CD4-positive, alpha-beta T cell treated with Interleukin-15 for 4 hours (primary cell): ENCODE measurements around the gene SSU72.

Experiments used
- DNase-seq: peaks from one replicate; pipeline ENCODE4 v3.0.0-alpha.2; 2020; ENCODE audit warnings: low spot score

The SSU72 gene

DNA sequence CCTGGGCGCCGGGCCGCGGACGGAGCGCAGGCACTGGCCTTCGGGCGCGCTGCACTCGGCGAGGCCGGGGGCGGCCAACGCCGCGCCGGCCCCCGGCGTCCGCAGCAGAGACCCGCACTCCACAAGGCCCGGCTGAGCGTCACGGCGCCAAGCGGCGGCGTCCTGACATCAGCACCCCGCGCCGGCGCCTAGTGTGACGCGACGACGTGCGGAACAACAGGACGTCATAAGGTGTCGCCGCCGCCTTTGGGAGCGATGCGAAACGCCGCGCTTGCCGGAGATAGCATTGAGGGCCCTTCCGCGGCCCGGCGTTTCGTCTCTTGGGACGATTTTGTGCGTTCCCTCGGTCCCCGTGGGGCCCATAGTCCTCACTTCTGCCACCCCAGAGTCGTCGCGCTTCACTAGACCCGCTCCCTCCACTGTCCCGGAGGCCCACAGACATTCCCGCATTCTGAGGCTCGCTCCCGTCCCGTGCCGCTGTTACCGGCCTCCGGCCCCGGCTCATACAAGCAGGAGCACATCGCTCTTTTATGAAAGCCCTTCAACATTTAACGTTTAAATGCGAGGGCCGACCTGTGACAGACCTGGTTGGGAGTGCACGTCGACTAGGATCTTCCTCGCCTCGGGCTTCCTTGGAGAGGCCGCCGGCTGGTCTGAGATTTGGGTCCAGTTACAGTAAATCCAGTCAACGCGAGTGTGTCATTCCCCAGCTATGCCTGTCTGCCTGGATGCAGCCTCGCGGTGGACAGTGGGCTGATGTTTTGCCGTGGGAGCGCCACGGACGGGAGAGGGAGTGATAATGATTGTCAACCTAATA lies at the start of gene SSU72:
SSU72 (minus strand) TSS at position 143 of the 817 bp plus-strand sequence. CDS start 306 bp downstream, outside the sequence.
- peak; percentile 91 for DNase-seq

DNA sequence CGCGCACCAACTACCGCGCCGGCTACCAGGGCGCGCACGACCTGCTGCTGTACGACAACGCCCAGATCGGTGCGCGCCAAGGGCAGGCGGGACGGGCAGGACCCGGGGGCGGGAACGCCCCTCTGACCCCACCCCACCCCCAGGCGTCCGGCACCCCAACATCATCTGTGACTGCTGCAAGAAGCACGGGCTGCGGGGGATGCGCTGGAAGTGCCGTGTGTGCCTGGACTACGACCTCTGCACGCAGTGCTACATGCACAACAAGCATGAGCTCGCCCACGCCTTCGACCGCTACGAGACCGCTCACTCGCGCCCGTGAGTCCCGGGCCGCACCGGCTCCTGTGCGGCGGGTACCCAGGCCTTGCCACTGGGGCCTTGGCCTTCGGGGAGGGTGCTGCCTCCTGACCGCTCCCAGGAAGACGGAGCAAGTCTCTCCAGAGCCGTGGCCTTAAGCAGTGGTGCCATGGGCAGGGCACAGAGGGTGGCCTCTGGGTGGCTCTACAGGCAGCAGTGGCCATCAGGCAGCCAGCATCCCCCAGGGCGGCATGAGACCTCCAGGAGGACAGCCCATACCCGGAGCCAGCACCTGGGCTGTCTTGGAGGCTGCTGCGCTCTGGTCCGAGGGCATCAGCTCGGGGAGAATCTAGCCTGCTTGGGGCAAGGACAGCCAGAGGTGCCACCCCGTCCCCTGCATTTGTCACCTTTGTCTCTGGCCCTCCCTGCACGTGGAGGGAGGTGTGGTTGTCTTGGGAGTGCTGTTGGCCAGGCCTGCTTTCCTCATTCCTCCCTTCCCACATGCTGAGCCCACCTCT lies 49.2 kb upstream of the SSU72 start:
- DNase-seq = no peak

DNA sequence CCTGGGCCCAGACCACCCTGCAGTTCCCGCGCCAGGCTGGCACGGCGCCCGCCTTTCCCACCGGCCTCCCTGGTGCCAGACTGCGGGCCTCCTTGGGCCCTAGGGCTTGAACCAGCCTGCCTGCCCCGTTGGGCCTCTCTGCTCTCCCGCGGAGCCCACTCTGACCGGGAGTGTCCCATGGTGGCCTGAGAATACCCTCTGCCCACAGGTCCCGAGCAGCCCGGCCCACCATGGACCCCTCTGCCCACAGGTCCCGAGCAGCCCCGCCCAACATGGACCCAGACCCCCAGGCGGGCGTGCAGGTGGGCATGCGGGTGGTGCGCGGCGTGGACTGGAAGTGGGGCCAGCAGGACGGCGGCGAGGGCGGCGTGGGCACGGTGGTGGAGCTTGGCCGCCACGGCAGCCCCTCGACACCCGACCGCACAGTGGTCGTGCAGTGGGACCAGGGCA lies 48.5 kb upstream of the SSU72 start:
- no peak for DNase-seq

DNA sequence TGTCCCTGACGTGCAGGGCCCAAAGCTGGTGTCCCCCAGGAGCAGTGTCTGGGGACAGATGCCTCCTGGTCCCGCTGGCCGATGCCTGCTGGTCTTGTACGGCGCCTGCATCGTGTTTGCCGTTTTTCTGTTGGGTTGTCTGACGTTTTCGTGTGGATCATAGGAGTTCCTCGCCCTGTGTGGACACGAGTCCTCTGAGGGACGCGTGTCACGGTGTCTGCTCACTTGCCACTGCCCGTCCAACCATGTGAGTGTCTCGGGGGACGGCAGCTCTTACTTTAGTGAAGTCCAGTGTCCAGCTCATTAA lies 48.1 kb upstream of the SSU72 start:
- DNase-seq = no peak

DNA sequence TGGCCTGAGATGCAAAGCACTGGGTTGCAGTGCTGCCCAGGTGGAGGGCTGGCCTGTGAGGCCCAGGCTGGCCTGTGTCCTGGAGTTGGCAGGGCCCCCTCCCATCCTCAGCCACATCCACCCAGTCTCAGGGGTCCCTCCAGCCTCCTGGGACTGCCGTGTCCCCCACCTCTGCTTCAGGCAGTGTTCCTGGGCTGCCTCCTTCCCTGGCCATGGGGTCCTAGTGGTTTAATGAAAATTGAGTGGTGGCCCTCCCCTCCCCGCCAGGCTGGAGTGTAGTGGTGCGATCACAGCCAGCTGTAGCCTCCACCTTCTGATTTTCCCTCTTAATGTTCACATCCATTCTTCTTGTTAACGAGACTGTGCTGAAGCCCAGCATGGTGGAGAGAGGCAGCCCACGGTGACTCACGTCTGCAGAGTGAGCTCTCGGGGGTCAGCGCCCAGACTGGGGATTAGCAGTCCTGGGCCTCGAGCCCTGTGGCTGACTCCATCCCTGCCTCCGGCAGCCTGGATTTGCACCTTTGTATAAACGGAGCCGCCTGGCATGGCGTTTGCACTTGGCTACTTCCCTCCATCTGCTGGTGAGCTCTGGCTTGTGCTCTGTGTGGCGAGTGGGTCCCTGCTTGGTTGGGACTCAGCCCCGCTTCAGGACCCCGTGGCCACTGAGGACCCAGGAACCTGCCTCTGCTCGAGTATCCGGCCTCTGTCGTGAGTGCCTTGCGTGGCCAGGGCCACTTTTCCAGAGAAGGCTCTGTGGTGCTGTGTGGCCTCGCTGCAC lies 47.5 kb upstream of the SSU72 start:
- DNase-seq = no peak

DNA sequence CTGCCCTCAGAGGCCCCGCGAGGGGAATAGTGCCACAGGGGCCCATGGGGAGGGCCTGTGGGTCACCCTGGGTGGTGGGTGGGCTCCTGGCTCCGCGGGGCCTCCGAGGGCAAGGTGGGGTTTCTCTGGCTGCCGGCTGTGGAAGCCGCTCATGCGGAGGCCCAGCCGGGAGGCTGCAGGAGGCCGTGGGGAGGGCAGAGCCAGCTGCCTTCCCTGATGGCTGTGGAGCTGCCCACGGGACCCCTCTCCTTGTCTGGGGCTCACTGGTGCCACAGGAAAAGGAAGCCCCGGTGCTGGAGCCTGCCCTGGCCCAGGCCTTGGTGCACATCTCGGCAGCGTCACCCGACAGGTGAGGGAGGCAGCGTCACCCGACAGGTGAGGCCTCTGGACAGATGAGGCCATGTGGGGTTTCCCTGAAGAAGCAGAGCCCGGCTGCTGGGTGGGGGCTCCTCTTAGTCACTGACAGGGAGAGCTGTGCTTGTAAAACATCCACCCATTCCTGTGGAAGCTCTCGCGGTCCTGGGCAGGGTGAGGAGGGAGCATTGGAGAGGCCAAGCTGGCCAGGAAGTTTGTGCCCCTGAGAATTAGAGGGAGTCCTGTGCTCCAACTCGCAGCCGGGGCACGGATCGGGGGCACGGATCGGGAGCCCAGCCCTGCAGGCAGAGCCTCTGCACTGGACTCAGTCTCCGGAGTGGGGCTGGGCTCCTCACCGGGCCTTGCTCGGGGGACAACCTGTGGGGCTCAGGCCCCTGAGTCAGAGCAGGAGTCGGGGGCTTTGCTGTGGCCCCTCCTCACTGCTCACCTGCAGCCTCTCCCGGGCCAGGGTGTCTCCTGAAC lies 46.7 kb upstream of the SSU72 start:
- no peak for DNase-seq

DNA sequence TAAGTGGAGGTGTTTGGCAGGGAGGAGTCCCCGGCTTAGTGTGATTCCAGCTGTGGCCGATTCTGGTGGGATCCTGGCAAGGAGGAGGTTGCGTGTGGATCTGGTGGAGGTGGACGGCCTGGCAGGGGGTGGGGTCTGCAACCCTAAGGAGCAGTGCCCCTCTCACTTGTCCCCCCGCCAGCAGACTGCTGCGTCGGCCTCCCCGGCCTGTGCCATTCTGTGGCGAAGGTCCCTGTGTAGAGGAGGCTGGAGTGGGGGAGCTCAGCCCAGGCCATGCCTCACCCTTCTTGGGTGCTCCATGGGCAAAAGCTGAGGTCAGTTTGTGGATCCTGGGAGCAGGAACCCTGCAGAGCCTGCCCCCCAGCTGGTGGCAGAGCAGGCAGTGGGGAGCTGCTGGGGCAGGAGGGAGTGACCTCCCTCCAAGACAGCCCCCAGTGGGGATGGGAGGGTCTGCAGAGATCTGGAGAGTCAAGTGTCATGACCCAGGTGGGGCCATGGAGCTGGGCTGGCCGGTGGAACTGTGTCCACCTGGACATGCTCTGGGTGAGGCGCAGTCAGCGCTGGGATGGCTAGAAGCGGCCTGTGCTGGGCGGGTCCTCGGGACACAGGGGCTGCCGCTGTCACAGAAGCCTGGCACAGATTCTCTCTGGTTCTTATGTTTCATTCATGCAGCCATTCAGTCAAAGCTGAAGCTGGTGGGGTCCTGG lies 45.9 kb upstream of the SSU72 start:
- DNase-seq = no peak

DNA sequence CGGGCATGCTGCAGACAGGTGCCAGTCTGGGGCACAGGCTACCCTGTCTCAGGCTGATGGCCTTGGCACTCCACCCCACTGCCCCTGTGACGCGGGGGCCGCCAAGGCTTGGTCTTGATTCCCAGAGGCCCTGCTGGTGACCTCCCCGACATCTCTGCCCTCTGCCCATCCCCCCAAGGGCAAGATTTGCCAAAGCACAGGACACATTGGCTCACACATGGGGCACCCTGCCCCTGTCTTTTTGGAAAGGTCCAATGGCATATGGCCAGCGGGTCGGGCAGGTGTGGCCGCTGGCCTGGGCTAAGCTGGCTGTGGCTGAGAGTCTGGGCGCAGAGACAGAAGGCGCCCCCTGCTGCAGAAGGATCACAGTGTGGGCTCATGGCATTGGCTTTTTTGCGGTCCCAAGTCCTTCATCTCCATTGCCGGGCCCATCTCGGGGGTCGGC lies 45.3 kb upstream of the SSU72 start:
- DNase-seq = no peak

DNA sequence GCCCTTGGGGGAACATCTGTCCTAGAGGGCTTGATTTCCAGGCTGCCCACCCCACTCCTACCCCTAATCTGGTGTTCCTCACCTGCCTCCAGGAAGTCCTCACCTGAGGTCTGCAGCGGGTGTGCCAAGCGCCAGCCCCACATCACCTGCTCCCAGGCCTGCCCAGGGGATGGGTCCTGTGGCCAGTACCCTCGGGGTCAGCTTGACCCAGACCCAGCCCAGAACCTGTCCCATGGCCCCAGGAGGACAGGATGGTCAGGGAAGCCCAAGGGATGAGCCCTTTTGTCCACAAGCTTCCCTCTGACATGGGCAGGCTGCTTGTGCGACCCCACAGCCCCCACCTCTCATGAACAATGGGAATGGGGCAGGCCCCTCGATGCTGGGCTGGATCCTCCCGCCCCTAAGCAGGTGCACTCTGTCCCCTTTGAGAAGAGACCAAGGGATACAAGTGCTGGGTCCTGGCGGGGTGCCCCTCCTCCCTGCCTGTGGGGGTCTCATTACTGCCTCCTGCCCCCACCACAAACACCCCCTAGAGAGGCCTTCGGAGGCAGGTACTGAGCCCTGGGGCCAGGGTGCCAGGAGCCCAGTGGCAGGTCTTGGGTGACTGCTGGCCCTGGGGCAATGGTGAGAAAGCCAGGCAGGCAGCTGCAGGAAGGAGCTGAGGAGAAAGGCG lies 43.9 kb upstream of the SSU72 start:
- no peak for DNase-seq

DNA sequence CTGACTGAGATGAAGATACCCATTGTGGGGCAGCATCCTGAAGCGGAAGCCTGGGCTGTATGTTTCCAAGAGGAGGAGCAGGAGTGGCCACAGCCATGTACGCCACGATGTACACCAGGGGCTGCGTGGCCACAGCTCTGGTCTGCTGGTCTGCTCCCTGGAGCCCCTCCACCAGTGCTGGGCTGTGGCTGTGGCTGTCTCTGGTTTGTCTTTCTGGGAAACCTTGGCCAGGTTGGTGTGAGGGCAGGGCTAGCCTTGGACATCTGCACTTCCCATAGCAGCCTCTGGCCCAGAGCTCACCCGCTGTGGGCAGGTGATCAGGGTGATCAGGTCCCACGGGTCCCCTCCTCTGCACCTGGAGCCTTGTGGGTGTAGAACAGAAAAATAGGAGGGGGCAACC lies 43.3 kb upstream of the SSU72 start:
- DNase-seq = no peak

DNA sequence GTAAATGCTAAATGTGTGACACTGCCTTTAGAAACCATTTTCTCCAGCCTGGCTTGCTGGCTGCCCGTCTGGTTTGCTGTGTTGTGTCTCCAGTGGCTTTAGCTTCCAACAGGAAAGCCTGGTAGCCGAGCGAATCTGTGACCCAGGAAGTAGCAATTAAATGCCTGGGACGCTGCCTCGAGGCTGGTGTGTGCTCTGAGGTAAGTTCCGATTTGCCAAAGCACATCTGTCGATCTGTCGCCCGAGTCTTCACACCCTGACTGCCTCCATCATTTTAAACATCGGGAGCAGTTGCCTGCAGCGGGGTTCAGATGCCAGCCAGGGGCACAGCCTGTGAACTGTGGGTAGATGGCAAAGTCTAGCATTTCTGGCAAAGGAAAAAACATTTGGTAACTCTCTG lies 42.9 kb upstream of the SSU72 start:
- no peak for DNase-seq

DNA sequence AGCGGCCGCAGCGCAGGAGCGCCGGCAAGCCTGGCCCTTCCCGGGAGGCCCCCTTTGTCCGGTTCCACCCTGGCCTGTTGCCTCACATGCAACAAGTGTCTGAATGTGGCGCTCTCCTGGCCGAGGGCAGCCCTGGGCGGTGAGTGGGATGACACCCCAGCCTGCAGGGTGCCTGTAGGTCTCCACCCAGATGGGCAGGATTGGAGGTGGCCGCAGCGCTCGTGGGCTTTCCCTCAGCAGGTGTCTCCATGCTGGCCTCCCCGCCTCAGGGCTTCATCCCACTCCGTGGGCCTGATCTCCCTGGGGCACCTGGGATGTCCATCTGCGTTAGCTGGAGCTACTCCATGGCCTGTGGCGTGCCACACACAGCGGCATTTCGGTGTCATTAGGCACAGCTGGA lies 42.2 kb upstream of the SSU72 start:
- no peak for DNase-seq

DNA sequence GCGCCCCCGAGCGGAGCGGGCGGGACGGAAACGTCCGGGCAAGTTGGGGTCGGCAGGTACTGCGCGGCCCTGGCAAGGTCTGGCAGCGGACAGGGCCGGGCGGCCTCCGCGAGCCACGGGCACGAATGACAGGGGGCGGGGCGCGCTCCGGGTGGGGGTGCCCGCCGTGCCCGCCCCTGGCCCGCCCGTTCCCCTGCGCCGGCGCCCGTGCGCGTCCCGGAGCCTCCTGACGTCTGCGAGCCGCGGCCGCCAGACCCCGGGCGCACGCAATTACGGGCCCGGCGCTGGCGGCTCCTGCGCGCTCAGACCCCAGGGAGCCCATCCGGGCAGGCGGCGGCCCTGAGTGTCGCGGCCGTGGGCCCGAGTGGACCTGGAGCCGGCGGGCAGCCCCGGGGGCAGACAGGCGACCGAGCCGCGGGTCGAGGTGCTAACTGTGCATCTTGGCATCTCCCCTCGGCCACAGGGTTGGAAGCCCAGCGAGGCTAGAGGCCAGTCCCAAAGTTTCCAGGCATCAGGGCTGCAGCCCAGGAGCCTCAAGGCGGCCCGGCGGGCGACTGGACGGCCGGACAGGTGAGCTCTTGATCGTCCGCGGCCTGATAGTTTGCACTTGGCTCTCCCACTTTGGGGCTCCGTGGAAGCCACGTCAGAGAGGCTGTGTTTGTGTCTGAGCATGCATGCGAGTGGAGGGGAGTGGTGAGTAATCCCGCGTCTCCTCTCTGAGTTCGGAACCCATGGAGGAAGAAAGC lies 41.6 kb upstream of the SSU72 start:
- DNase-seq = no peak

DNA sequence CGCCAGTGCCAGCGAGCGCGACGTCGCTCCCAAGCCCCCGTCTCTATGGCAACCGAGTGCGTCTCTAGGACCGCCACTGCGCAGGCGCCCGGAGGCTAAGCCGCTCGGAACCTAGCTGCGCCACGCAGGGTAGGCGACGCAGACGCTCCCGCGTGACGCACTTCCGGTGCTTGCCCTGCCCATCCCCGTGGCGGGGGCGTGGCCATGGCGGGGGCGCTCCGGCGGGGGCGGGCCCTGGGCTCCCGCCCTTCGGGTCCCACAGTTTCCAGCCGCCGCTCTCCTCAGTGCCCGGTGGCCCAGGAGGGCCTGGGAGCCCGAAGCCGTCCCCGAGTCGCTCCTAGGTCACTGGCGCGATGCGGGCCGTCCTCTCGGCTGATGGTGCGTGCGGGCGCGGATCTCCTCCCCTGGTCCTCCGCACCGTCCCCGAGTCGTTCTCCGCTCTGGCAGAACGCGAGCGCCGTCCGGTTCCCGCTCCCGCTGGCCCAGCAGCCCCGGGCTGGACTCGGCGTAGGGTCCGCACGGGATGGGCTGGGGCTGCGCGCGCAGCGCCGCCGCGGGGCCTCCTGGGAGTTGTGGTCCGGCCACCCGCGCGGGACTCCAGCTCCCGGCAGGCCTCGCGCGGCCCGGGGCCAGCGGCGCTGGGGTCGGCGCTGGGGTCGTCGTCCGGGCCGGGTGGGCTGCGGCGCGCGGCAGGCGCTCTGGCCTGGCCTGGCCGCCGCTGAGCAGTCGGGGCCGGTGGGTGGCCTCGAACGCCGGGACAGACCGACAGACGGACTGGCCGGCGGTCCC lies 40.8 kb upstream of the SSU72 start, which contains the start of gene MIB2:
MIB2 (plus strand) TSS at position 245 of the 789 bp plus-strand sequence. CDS start 7,953 bp downstream, outside the sequence.
- DNase-seq = peak; percentile 98

DNA sequence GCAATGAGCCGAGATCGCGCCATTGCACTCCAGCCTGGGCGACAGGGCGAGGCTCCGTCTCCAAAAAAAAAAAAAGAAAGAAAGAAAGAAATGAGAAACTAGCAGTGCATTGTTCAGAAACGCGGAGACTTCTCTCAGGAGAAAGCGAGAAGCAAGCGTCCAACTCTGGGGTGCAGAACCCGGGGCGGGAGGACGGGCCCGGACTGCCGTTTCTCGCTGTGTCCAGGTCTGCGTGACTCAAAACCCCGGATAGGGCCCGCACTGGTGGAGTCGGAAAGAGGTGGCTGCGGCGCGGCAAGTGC lies 40.2 kb upstream of the SSU72 start:
- no peak for DNase-seq

DNA sequence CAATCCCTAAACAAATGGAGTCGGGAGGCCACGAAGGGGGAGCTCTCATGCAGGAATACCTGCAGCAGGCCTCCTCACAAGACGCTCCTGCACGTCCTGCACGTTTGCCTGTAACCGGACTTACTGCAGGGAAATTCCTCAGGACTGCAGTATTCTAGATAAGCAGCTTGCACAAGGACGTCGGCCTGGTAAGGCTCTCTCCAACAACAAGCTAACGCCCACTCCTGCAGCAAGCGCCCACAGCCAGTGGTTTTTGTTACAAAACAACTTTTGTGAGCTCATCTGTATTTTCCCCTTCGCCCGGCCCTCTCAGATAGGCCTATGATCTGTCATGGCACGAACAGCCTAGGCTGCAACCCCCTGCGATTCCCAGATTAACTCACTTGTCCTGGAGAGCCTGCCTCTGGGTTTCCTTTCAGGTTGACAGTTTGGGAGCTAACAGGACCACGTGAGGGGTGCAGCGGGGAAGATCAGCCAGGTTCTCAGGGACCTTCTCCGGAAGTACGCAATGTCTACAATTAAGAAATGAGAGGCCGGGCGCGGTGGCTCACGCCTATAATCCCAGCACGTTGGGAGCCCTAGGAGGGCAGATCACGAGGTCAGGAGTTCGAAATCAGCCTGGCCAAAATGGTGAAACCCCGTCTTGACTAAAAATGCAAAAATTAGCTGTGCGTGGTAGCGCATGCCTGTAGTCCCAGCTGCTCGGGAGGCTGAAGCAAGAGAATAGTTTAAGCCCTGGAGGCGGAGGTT lies 39.7 kb upstream of the SSU72 start:
- peak; percentile 70 for DNase-seq

DNA sequence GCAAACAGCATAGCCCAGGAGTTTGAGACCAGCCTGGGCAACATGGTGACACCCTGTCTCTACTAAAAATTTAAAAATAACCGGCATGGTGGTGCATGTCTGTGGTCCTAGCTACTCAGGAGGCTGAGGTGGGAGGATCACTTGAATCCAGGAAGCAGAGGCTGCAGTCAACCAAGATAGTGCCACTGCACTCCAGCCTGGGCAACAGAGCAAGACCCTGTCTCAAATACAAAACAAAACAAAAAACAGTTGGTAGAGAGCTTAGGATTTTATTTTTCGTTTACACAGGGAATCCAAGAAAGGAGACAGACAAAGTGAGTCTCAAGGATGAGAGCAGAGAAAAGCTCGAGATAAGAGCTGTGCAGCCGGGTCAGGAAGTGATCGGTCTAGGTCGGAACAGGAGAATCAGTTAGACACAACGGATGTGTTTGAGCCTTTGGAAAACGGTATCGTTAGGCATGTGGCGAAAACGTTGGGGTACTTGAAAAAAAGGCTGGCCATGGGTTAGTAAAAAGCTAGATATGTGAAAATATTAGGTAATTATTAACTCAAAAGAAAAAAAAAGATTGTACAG lies 38.9 kb upstream of the SSU72 start:
- no peak for DNase-seq

DNA sequence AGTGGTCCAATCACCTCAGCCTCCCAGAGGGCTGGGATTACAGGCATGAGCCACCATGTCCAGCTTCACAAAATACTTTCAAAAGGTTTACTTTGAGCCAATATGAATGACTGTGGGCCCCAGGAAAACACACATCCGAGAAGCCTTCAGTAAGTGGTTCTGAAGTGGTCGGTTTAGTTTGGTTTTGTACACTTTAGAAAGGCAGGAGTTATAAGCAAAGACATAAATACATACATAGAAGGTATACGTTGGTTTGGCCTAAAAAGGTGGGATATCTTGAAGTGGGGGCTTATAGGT lies 37.4 kb upstream of the SSU72 start:
- no peak for DNase-seq
